K562 (cell line): ENCODE measurements around the gene MED14. TPM values are rescaled to one million over a fixed set of nuclear protein-coding genes. Genes with fewer than 3 reads are reported as not detected.

Experiments
- ATAC-seq: fragments of 200-7000 bp; cut with Tn5 transposase; 3 replicates; pipeline ENCODE4 v1.9.1; 2020; ENCODE audit warnings: moderate library complexity
- BruUV-seq: library from RNA; stranded (reverse); fragments of 400-500 nt; replicated peaks from 2 replicates; lab custom pipeline; 2021; lab: Mats Ljungman, UMichigan
- CTCF ChIA-PET: fragments of 300-600 bp; formaldehyde crosslinking; extraction: SDS; loops from one replicate; lab custom pipeline; 2021; ENCODE audit warnings: low intra/inter-chr PET ratio; lab: Yijun Ruan, JAX
- POLR2A ChIA-PET: fragments of 300-600, 350-650 bp; sonication (Branson Sonifier 250); formaldehyde crosslinking; extraction: SDS; loops from one replicate; lab custom pipeline; 2021; ENCODE audit warnings: antibody characterized with exemption, inconsistent platforms; lab: Yijun Ruan, JAX
- DNase-seq, 4 experiments: peaks; one replicate each; pipeline versions ENCODE4 v3.0.0 to v3.0.0-alpha.2; 2011 to 2018; ENCODE audit warnings: low spot score in 3 of 4, mixed read lengths in 3 of 4; ENCODE audit errors: extremely low read depth in 1 of 4
- FAIRE-seq: peaks from 2 replicates; lab custom pipeline; 2011; peaks lifted over from hg19 to GRCh38; lab: Jason Lieb, UNC
- H2AFZ ChIP-seq: 2 replicates; pipeline ENCODE4 v1.6.0; 2011; ENCODE audit warnings: low read depth, low read length, control low read depth, inconsistent platforms
- H3K27ac ChIP-seq: fragments of 200-600 bp; 3 replicates; pipeline ENCODE4 v1.8.0; 2011; ENCODE audit warnings: low read depth, mild to moderate bottlenecking, control low read depth, inconsistent platforms, low read length, moderate library complexity, mixed read lengths; ENCODE audit errors: extremely low read depth
- H3K27me3 ChIP-seq, 2 experiments: fragments of 300-600 bp in 1 of 2; 2 replicates in 1 of 2; 3 replicates in 1 of 2; pipeline versions ENCODE4 v1.6.0 to v1.8.0; 2011; ENCODE audit warnings: inconsistent platforms in 2 of 2, low read length in 2 of 2, mild to moderate bottlenecking in 1 of 2, mixed read lengths in 1 of 2, moderate library complexity in 1 of 2; ENCODE audit not compliant: control insufficient read depth in 2 of 2, insufficient read depth in 2 of 2
- H3K36me3 ChIP-seq: fragments of 300-600 bp; 3 replicates; pipeline ENCODE4 v1.8.0; 2011; ENCODE audit warnings: mild to moderate bottlenecking, low read length, inconsistent platforms; ENCODE audit not compliant: control insufficient read depth, insufficient read depth
- H3K4me1 ChIP-seq, 2 experiments: fragments of 200-600 bp in 1 of 2; replicated peaks in 1 of 2; 2 replicates in 1 of 2; 3 replicates in 1 of 2; pipeline versions ENCODE4 v1.5.1 to v1.8.0; 2011; ENCODE audit warnings: inconsistent platforms in 2 of 2, low read length in 2 of 2, mild to moderate bottlenecking in 1 of 2, mixed read lengths in 1 of 2, moderate library complexity in 1 of 2; ENCODE audit not compliant: control insufficient read depth in 2 of 2, insufficient read depth in 2 of 2
- H3K4me2 ChIP-seq: 2 replicates; pipeline ENCODE4 v1.6.1; 2011; ENCODE audit warnings: low read length, control low read depth, inconsistent platforms, mixed read lengths; ENCODE audit not compliant: insufficient read depth
- H3K4me3 ChIP-seq: fragments of 200-600 bp; sonication (generic), shearing (Covaris generic); 2 replicates; pipeline ENCODE4 v1.5.1; 2016; ENCODE audit warnings: control low read depth, inconsistent platforms
- H3K79me2 ChIP-seq: fragments of 200-600 bp; 3 replicates; pipeline ENCODE4 v1.8.0; 2011; ENCODE audit warnings: low read length, inconsistent platforms; ENCODE audit not compliant: control insufficient read depth, insufficient read depth
- H3K9ac ChIP-seq, 2 experiments: 2 replicates each; pipeline versions ENCODE4 v1.6.0 to v1.6.1; 2011; ENCODE audit warnings: low read depth in 2 of 2, low read length in 2 of 2, control low read depth in 1 of 2, inconsistent platforms in 1 of 2, mild to moderate bottlenecking in 1 of 2, mixed read lengths in 1 of 2; ENCODE audit not compliant: insufficient read depth in 1 of 2
- H3K9me1 ChIP-seq: one replicate; pipeline ENCODE4 v1.6.0; 2011; ENCODE audit warnings: inconsistent platforms, mild to moderate bottlenecking, low read length, moderate library complexity; ENCODE audit not compliant: control insufficient read depth, insufficient read depth
- H3K9me3 ChIP-seq: replicated peaks from 2 replicates; pipeline ENCODE4 v1.5.1; 2011; ENCODE audit warnings: low read depth, low read length, inconsistent platforms; ENCODE audit not compliant: control insufficient read depth, insufficient read depth
- H4K20me1 ChIP-seq: replicated peaks from 2 replicates; pipeline ENCODE4 v1.6.1; 2011; ENCODE audit warnings: low read length, inconsistent platforms, mixed read lengths; ENCODE audit not compliant: control insufficient read depth, insufficient read depth
- HMGN3 ChIP-seq: IDR thresholded peaks from 2 replicates; pipeline ENCODE4 v1.6.1; 2011; ENCODE audit warnings: borderline replicate concordance, low read depth, mild to moderate bottlenecking, mixed read lengths, low read length; ENCODE audit not compliant: insufficient read length; ENCODE audit errors: extremely low read depth
- ZNF124 ChIP-seq: sonication (generic); formaldehyde crosslinking; IDR thresholded peaks from 2 replicates; pipeline ENCODE4 v1.8.1; 2022; ENCODE audit warnings: missing genetic modification reagents
- ZNF134 ChIP-seq: fragments of 250-450 bp; sonication (Bioruptor Pico); conservative IDR thresholded peaks from 2 replicates; pipeline ENCODE4 v1.4.0; 2020
- ZNF282 ChIP-seq: sonication (generic); formaldehyde crosslinking; IDR thresholded peaks from 2 replicates; pipeline ENCODE4 v1.8.1; 2023; ENCODE audit warnings: missing genetic modification reagents
- WGBS: fragments of 100-300 bp; shearing (Covaris generic); methylation state at CpG from one replicate; pipeline ENCODE4 v1.1.6; 2016; ENCODE audit warnings: low coverage, mixed read lengths; ENCODE audit not compliant: insufficient coverage; ENCODE audit errors: missing lambda C conversion rate; 5-methylcytosine and 5-hydroxymethylcytosine counted together
- in situ Hi-C: fragments of 300-500 bp; cut with MboI; formaldehyde crosslinking; loops from 4 replicates; pipeline ENCODE4 v1.15.0; 2018; ENCODE audit warnings: inconsistent platforms, mixed read lengths
- intact Hi-C: fragments of 100-400 bp; cut with micrococcal nuclease; formaldehyde crosslinking; loops from 2 replicates; pipeline ENCODE4 v1.14.2; 2022
- polyA plus RNA-seq, 8 experiments: library from polyadenylated mRNA; depleted of rRNA in 4 of 8; stranded (reverse) in 5 of 8; unstranded in 3 of 8; fragments of >200 nt; fragmentation: Nextera tagmentation in 2 of 8; fragmentation: Illumina TruSeq in 1 of 8; extraction: Ambion mirVana in 2 of 8; extraction: Trizol in 1 of 8; gene quantifications; 2 replicates each; pipeline versions ENCODE4 v1.2.1 to v1.2.3, GENCODE V29; 2011 to 2014; ENCODE audit warnings: inconsistent platforms in 1 of 8, missing spikeins in 1 of 8
- total RNA-seq, 7 experiments: library from RNA; depleted of rRNA in 6 of 7; stranded (reverse); fragments of >200 nt in 6 of 7; fragmentation: Illumina TruSeq in 2 of 7; extraction: Trizol in 2 of 7; gene quantifications; 2 replicates each; pipeline versions ENCODE4 v1.2.1 to v1.2.3, GENCODE V29; 2011 to 2021; ENCODE audit warnings: low replicate concordance in 1 of 7
- TF ChIP-seq, protein P1 (sequence below), 2 experiments: fragments of 250-450 bp in 1 of 2; fragments of 450-650 bp in 1 of 2; sonication (Bioruptor Pico) in 1 of 2; IDR thresholded peaks; 2 replicates each; pipeline versions ENCODE4 v1.6.1 to v1.8.0; 2016 to 2021; ENCODE audit warnings: mild to moderate bottlenecking in 2 of 2, moderate library complexity in 2 of 2, missing compliant biosample characterization in 1 of 2, missing genetic modification characterization in 1 of 2
- TF ChIP-seq, protein P2 (sequence below): fragments of 250-450 bp; sonication (Bioruptor Pico); IDR thresholded peaks from 2 replicates; pipeline ENCODE4 v1.8.0; 2021; ENCODE audit warnings: moderate library complexity, mild to moderate bottlenecking, inconsistent platforms
- TF ChIP-seq, protein P3 (sequence below), 2 experiments: fragments of 450-650 bp; formaldehyde crosslinking in 1 of 2; IDR thresholded peaks; 2 replicates each; pipeline versions ENCODE4 v1.4.0 to v1.6.1; 2014 to 2020; ENCODE audit warnings: mild to moderate bottlenecking in 2 of 2, borderline replicate concordance in 1 of 2, low read depth in 1 of 2
- TF ChIP-seq, protein P4 (sequence below): fragments of 450-650 bp; formaldehyde crosslinking; IDR thresholded peaks from 2 replicates; pipeline ENCODE4 v1.4.0; 2020; ENCODE audit warnings: mild to moderate bottlenecking, moderate library complexity

The MED14 gene
- total and polyA plus RNA-seq, 9 of the 15 experiments (the other 6 are each of a cell fraction or from before 2014, with no cell fraction given), result 9.2 to 35.3 (median 18.7) TPM

DNA sequence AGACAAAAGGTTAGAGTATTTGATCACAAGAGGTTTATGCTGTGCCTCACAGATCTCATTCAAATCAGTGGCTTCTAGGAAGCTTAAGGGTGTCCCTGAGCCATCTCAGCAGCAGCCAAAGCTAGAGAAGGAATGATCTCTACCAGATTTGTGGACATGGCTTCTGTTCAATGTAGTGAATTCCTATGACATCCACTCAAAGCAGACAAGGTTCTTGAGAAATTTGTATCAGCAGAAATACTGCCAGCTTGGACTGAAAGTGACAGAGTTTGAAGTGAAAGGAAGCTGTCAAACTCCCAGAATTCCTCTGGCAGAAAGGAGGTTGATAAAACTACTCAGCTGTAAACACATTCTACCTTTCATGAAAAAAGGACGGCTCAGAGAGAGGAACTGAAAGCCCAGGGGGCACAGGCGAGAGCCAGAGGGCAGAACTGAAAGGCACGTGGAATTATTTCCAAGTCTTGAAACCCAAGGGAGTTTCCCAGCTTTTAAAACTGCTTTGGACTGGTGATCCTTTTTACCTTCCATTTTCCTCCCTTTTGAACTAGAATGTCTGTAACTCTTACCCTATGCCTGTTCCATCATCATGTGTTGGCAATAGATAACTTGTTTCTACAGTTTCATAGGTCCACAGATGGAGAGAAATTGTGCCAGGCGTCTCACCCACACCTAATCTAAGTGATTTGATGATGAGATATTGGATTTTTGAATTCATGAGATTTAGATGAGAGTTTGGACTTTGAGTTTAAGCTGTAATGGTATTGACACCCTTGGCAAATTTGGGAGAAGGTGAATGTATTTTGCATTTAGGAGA is 14.5 kb upstream of the MED14 start (continued):
- TF ChIP-seq, protein P1, sequence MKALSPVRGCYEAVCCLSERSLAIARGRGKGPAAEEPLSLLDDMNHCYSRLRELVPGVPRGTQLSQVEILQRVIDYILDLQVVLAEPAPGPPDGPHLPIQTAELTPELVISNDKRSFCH (CRISPR knock-in tag; IDR thresholded peaks at IDR 0.05), result no peak
- TF ChIP-seq, protein P1 (tag; IDR thresholded peaks at IDR 0.05), result no peak
- no peak for TF ChIP-seq ZNF282 (CRISPR knock-in tag)
- TF ChIP-seq, protein P2, sequence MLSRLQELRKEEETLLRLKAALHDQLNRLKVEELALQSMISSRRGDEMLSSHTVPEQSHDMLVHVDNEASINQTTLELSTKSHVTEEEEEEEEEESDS (CRISPR knock-in tag), result no peak

DNA sequence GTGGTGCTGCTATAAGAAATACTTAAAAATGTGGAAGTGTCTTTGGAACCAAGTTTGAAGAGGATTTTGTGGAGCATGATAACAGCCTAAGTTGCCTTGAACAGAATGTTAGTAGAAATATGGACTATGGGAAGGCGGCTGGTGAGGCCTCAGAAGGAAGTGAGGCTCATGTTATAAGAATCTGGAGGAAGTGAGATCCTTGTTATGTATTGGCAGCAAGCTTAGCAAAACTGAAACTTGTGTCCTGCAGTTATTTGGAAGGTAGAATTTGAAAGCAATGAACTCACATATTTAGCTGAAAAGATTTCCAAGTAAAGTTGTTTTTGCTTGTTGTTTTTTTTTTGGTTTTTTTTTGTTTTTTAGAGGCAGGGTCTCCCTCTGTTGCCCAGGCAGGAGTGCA is 13.6 kb upstream of the MED14 start:
- Histone ChIP-seq H3K9me3 (no peaks in the 10 kb centered on the region), H4K20me1 (no peaks in the 10 kb centered on the region), H3K4me1 (no peaks in the 10 kb centered on the region), H3K4me3 (no peak overlapping the region), H3K9me1 (no peaks in the 10 kb centered on the region), H3K27ac (no peak overlapping the region), H3K9ac (no peak overlapping the region), H3K4me2 (no peak overlapping the region), H3K27me3 (no peaks in the 10 kb centered on the region; a peak in 1 of 5 replicates), H3K79me2 (no peaks in the 10 kb centered on the region), H2AFZ (no peak overlapping the region), H3K36me3 (no peaks in the 10 kb centered on the region)
- ChIA-PET CTCF (no interaction called here), POLR2A (interaction anchor here (0.7 to 1.6 kb wide), 2 partner anchors 10 to 13 kb away, joined by 3 to 4 read pairs; partner anchors contain the start of gene MED14)
- 18% methylated on average over 1 of the region's 1 CpG for WGBS
- FAIRE-seq, result no peak
- ATAC-seq, result no peak
- BruUV-seq, result no TSS peak
- in situ Hi-C loops (no loop called here), intact Hi-C loops (no loop called here)
- no peak for DNase-seq
- TF ChIP-seq, protein P3, sequence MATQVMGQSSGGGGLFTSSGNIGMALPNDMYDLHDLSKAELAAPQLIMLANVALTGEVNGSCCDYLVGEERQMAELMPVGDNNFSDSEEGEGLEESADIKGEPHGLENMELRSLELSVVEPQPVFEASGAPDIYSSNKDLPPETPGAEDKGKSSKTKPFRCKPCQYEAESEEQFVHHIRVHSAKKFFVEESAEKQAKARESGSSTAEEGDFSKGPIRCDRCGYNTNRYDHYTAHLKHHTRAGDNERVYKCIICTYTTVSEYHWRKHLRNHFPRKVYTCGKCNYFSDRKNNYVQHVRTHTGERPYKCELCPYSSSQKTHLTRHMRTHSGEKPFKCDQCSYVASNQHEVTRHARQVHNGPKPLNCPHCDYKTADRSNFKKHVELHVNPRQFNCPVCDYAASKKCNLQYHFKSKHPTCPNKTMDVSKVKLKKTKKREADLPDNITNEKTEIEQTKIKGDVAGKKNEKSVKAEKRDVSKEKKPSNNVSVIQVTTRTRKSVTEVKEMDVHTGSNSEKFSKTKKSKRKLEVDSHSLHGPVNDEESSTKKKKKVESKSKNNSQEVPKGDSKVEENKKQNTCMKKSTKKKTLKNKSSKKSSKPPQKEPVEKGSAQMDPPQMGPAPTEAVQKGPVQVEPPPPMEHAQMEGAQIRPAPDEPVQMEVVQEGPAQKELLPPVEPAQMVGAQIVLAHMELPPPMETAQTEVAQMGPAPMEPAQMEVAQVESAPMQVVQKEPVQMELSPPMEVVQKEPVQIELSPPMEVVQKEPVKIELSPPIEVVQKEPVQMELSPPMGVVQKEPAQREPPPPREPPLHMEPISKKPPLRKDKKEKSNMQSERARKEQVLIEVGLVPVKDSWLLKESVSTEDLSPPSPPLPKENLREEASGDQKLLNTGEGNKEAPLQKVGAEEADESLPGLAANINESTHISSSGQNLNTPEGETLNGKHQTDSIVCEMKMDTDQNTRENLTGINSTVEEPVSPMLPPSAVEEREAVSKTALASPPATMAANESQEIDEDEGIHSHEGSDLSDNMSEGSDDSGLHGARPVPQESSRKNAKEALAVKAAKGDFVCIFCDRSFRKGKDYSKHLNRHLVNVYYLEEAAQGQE (IDR thresholded peaks at IDR 0.05; ENCODE audit: borderline replicate concordance), result no peak
- TF ChIP-seq, protein P3 (CRISPR knock-in tag; IDR thresholded peaks at IDR 0.05; ENCODE audit: low read depth), result no peak
- TF ChIP-seq ZNF134 (CRISPR knock-in tag) (no peak), HMGN3 (no peak), ZNF124 (CRISPR knock-in tag) (no peak)
- TF ChIP-seq, protein P4, sequence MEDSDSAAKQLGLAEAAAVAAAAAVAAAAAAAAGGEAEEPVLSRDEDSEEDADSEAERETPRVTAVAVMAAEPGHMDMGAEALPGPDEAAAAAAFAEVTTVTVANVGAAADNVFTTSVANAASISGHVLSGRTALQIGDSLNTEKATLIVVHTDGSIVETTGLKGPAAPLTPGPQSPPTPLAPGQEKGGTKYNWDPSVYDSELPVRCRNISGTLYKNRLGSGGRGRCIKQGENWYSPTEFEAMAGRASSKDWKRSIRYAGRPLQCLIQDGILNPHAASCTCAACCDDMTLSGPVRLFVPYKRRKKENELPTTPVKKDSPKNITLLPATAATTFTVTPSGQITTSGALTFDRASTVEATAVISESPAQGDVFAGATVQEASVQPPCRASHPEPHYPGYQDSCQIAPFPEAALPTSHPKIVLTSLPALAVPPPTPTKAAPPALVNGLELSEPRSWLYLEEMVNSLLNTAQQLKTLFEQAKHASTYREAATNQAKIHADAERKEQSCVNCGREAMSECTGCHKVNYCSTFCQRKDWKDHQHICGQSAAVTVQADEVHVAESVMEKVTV (CRISPR knock-in tag), result no peak
